Upper lobe of left lung (tissue), 4 donors: ENCODE data around the gene SLC25A30.

Experiments used
- EP300 ChIP-seq, 4 donors: sonication (generic); formaldehyde crosslinking; IDR thresholded peaks; one replicate each; pipeline ENCODE4 v1.5.1; 2017; ENCODE audit warnings: antibody characterized with exemption in 4 of 4, control low read depth in 2 of 4
- POLR2A ChIP-seq, 4 donors: fragments of 450-650 bp; IDR thresholded peaks; one replicate each; pipeline ENCODE4 v1.5.1; 2016 to 2017; ENCODE audit warnings: antibody characterized with exemption in 4 of 4, mild to moderate bottlenecking in 2 of 4
- POLR2AphosphoS5 ChIP-seq, 2 donors: sonication (generic); formaldehyde crosslinking; IDR thresholded peaks; one replicate each; pipeline ENCODE4 v1.5.1; 2017; ENCODE audit warnings: antibody characterized with exemption in 2 of 2
- TF ChIP-seq, protein P1 (sequence below), 6 experiments: fragments of 450-650 bp in 4 of 6; fragments of 200-600 bp in 2 of 6; sonication (generic) in 2 of 6; IDR thresholded peaks; one replicate each; pipeline ENCODE4 v1.5.1; 2016 to 2019; ENCODE audit warnings: antibody characterized with exemption in 6 of 6

DNA sequence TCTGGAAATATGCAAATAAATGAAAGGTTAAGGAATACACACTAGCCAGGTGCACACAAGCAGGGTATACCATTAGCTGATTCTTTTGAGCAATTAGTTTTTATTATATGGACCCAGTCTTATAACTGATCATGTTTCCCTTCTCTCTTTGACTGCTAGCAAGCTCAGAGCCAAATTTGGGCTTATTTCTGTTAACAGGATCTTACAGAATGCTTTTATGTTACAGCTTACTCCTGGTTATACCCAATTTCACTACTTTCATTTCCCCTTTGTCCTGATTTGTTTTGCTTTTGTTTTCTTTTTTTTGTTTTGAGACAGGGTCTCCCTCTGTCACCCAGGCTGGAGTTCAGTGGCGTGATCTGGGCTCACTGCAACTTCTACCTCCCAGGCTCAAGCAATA lies 64.3 kb downstream of the SLC25A30 start:
- TF ChIP-seq, protein P1, sequence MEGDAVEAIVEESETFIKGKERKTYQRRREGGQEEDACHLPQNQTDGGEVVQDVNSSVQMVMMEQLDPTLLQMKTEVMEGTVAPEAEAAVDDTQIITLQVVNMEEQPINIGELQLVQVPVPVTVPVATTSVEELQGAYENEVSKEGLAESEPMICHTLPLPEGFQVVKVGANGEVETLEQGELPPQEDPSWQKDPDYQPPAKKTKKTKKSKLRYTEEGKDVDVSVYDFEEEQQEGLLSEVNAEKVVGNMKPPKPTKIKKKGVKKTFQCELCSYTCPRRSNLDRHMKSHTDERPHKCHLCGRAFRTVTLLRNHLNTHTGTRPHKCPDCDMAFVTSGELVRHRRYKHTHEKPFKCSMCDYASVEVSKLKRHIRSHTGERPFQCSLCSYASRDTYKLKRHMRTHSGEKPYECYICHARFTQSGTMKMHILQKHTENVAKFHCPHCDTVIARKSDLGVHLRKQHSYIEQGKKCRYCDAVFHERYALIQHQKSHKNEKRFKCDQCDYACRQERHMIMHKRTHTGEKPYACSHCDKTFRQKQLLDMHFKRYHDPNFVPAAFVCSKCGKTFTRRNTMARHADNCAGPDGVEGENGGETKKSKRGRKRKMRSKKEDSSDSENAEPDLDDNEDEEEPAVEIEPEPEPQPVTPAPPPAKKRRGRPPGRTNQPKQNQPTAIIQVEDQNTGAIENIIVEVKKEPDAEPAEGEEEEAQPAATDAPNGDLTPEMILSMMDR (IDR thresholded peaks at IDR 0.05) = no peak
- TF ChIP-seq POLR2A (IDR thresholded peaks at IDR 0.05) (no peak), POLR2AphosphoS5 (IDR thresholded peaks at IDR 0.05) (no peak), EP300 (IDR thresholded peaks at IDR 0.05) (no peak)
